Vagina (tissue), 2 donors: ENCODE results near the gene OSBP2.

Experiments
- CTCF ChIP-seq, 3 experiments: fragments of 450-650 bp in 2 of 3; fragments of 200-600 bp in 1 of 3; sonication (generic) in 1 of 3; IDR thresholded peaks; one replicate each; pipeline ENCODE4 v1.5.1; 2017 to 2019; ENCODE audit warnings: antibody characterized with exemption in 3 of 3, mild to moderate bottlenecking in 2 of 3, moderate library complexity in 2 of 3
- POLR2A ChIP-seq, 2 donors: fragments of 450-650 bp; IDR thresholded peaks; one replicate each; pipeline ENCODE4 v1.6.1; 2017; ENCODE audit warnings: antibody characterized with exemption in 2 of 2, mild to moderate bottlenecking in 2 of 2, moderate library complexity in 2 of 2

- TF ChIP-seq CTCF (IDR thresholded peaks at IDR 0.05) (no peak), POLR2A (IDR thresholded peaks at IDR 0.05) (no peak)
Measured at GRCh38 chr22:30783021-30783420, 88.3 kb downstream of the OSBP2 start.
